Stimulated activated CD8-positive, alpha-beta memory T cell treated with anti-CD3 and anti-CD28 coated beads, Interleukin-4, amount 100 ng/mL, for 1 hour (primary cell): ENCODE data around the gene HSPG2.

Experiments used
- DNase-seq, 2 donors: peaks; one replicate each; pipeline ENCODE4 v3.0.0-alpha.2; 2020; ENCODE audit warnings: low read depth in 2 of 2, low spot score in 1 of 2

HSPG2 gene

GRCh38 chr1:21849909-21850576, 87.1 kb downstream of the HSPG2 start:
- DNase-seq = no peak

- no peak for DNase-seq
Observed at GRCh38 chr1:21848524-21849174, 88.5 kb downstream of the HSPG2 start.

GRCh38 chr1:21847223-21848205, 89.6 kb downstream of the HSPG2 start:
- DNase-seq = no peak

- no peak for DNase-seq
Observed at GRCh38 chr1:21845646-21846641, 91.2 kb downstream of the HSPG2 start.

- no peak for DNase-seq
Observed at GRCh38 chr1:21843996-21844395, 93.1 kb downstream of the HSPG2 start.

- DNase-seq = no peak
Observed at GRCh38 chr1:21843208-21843607, 93.9 kb downstream of the HSPG2 start.

- DNase-seq = no peak
Observed at GRCh38 chr1:21842606-21843162, 94.4 kb downstream of the HSPG2 start.

- no peak for DNase-seq
Observed at GRCh38 chr1:21841852-21842466, 95.2 kb downstream of the HSPG2 start.

- no peak for DNase-seq
Observed at GRCh38 chr1:21840981-21841380, 96.1 kb downstream of the HSPG2 start.

- DNase-seq = no peak
Observed at GRCh38 chr1:21839337-21840037, 97.6 kb downstream of the HSPG2 start.

GRCh38 chr1:21838359-21839157, 98.6 kb downstream of the HSPG2 start:
- DNase-seq = no peak

GRCh38 chr1:21837476-21837875, 99.6 kb downstream of the HSPG2 start:
- DNase-seq = no peak

GRCh38 chr1:21836729-21837128, 100.4 kb downstream of the HSPG2 start:
- no peak for DNase-seq

GRCh38 chr1:21836010-21836409, 101.1 kb downstream of the HSPG2 start:
- DNase-seq = no peak

GRCh38 chr1:21834666-21835065, 102.4 kb downstream of the HSPG2 start:
- no peak for DNase-seq

- DNase-seq = no peak
Observed at GRCh38 chr1:21834094-21834493, 103.0 kb downstream of the HSPG2 start.

- no peak for DNase-seq
Observed at GRCh38 chr1:21833392-21833976, 103.6 kb downstream of the HSPG2 start.

GRCh38 chr1:21831454-21831970, 105.6 kb downstream of the HSPG2 start:
- no peak for DNase-seq
